Measurements from ENCODE around the gene CAMSAP2.
"Not testable (repeated sequence)": the region's sequence is repeated elsewhere in the genome, so short reads cannot be mapped to it uniquely, and the experiment has no call there.

The CAMSAP2 gene

DNA sequence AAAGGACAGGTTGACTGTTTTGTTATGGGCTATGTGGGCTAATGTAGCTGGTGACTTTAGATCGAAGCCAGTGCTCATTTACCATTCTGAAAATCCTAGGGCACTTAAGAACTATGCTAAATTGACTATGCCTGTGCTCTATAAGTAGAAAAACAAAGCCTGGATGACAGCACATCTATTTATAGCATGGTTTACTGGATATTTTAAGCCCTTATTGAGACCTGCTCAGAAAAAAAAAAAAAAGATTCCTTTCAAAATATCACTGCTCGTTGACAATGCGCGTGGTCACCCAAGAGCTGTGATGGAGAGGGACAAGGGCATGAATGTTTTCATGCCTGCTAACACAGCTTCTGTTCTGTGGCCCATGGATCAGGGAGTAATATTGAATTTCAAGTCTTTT is 48.1 kb downstream of the CAMSAP2 start:
- no peak for FAIRE-seq

DNA sequence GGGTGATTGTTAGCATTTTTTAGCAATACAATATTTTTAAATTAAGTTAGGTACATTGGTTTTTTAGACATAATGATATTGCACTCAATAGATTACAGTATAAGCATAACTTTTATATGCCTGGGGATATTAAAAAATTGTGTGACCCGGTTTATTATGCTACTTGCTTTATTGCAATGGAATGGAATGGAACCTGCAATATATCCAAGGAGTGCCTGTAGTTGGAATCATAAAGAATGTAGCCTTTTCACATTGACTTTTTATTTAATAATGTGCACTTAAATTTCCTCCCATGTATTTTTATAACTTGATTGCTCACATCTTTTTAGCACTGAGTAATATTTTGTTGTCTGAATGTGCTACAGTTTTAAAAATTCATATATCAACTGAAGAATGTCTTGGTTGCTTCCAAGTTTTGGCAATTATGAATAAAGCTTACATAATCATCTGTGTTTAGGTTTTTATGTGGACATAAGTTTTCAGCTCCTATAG is 49.2 kb downstream of the CAMSAP2 start:
- no peak for FAIRE-seq

DNA sequence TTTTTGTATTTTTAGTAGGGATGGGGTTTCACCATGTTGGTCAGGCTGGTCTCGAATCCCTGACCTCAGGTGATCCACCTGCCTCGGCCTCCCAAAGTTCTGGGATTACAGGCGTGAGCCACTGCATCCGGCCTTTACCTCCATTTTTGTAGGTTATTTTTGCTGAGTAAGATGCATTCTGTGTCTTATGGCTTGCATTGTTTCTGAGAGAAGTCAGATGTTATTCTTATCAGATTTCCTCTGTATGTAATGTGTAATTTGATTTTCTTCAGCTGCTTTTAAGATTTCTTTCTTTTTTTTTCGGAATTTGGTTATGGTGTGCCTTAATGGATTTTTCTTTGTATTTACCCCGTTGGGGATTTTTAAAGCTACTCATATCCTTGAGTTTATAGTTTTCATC is 52.3 kb downstream of the CAMSAP2 start:
- not testable (repeated sequence) for FAIRE-seq

DNA sequence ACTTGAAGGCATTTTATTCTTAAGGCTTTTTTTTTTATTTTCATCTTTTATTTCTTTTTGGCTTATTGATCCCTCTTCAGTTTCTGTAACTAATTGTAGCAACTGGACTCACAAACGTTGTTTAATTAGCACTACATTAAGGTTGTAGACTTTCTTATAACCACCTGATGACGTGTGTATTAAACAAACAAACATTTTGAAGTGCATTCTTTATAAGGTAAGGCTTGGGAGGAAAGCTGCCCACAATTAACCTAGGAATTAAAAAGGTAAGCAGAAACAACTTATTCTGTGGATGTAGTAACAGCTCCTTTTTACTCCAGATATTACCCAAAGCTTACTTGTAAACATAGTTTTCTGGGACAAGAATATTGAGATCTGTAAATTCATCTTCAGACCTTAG is 55.0 kb downstream of the CAMSAP2 start:
- FAIRE-seq, result no peak

DNA sequence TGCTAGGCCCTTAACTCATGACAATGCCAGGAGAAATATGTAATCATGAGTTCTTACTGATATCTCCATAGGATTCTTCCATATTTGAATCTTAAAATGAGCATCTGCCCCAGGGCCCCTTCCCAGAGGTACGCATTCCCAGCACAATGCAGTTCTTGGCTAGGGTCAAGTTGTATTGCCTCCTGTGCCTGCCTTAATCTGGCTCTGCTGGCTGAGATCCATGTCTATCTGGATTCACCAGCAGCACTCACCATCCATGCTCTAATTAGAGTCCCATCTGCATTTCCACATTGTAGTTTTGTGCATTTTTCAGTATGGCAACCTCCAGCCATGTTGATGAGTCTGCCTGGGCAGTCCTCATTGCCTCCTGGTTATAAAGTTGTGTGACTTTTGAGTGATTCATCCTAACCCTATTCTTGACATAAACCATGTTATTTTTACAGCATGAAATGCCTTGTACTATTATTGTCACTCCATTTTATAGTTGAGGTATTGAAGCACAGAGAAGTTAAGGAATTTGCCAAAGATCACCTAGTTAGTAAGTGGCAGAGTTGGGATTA is 55.9 kb downstream of the CAMSAP2 start:
- FAIRE-seq, result no peak

DNA sequence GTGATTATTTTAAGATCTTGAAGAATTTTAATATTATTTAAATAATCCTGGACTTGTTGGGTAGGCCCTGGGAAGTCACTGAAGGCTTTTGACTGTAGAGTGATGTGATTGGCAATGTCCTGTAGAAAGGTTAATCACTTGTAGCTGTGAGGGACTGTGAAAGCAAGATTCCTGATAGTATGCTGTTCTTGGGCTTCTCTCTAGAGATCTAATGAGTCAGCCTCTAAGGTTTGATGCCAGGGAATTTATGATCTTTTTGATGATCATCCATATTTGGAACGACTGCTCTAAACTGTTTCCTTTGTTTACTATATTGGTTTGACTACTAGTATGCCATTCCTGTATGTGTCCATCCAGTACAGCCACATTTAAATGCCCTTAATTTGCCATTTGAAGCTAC is 56.5 kb downstream of the CAMSAP2 start:
- FAIRE-seq, result no peak

DNA sequence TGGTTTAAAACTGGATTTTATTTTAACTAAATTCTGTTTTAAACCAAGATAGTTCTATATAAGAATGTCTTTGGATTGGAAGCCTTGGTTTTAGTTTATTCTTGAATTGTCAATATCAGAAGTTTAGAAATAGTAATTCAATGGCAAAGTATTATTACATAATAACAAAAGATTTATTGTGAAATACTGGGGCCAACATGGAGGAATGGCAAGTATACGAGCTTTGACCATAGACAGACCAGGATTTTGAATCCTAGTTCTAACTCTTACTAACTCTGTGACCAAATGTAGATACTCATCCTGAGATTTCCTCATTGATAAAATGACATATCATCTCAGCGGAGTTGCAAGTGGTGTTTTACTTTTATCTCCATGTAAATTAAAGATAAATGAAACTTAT is 63.3 kb downstream of the CAMSAP2 start:
- no peak for FAIRE-seq

DNA sequence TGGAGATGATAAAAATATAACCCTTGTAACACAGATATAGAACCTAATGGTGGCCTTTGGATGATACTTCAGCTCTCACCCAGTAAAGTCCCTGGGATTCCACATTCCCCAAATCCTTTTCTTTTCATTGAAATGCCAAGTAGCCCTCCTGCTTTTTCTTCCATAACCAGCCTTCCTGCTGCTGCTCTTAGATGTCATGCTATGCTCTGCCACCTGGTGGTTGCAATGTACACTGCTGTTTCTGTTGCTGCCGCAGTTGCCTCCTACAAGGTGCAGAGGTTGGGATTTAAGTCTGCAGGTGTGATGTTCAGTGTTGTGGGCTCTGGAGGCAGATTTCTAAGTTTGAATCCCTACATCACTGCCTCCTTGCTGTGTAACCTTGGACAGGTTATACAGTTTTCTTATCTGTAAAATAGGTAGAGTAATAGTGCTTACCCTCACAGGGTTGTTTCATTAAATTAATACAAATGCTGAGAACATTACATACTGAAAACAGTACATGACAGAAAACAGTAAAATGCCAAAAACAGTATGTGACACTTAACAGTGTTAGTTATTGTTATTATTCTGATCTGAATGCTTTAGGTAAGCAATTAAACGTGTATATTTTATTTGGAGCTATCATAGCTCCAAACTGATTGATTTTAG is 64.3 kb downstream of the CAMSAP2 start:
- no peak for FAIRE-seq

DNA sequence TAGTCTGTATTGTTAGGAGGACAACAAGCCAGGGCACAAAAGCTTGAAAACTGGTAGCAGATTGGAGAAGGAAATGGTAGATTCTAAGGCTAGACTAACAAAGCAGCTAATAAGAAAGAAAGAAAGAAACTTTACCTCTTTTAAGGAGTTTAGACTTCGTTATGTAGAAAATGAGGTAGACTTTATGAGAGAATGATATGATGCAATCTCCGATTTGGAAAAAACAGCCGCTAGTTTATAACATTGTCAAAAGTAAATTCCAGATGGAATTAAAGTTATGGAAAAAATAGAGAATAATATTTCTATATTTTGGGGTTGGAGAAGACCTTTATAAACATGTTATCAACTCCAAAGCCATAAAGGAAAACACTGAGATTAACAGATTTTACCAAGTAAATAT is 67.0 kb downstream of the CAMSAP2 start:
- no peak for FAIRE-seq

DNA sequence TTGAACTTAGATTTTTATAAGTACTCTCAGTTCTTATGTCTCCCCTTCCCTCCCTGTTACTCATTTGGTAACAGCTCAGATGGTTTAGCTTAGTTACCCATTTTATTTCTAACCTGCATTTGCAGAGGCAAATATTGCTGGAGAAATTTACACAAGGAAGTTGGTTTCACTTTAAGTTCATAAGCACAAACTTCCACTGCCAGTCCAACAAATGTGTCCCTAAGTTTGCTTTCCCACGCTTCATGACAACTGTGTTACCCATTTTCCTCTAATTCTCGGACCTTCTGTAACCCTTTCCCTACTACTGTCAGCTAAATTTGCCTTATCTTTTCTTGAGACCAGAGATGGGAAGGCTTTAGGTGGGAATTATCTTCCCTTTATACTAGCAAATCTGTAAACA is 70.2 kb downstream of the CAMSAP2 start:
- FAIRE-seq, result no peak

DNA sequence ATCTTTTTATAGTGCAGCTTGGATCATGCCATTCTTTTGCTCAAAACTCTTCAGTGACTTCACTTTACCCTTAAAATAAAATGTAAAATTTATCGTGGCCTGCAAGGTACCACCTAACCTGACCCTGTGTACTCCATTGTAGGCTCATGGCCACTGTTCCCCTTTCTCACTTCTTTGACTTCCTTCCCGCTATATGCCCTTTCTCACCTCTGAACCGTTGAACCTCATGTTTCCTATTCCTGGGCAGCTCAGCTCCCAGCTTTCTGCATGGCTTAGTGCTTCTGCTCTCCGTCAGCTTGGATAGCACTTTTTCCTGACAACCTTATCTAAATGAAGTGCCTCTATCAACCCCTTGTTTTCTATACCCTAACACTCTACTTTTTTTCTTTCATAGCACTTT is 73.0 kb downstream of the CAMSAP2 start:
- FAIRE-seq, result no peak

DNA sequence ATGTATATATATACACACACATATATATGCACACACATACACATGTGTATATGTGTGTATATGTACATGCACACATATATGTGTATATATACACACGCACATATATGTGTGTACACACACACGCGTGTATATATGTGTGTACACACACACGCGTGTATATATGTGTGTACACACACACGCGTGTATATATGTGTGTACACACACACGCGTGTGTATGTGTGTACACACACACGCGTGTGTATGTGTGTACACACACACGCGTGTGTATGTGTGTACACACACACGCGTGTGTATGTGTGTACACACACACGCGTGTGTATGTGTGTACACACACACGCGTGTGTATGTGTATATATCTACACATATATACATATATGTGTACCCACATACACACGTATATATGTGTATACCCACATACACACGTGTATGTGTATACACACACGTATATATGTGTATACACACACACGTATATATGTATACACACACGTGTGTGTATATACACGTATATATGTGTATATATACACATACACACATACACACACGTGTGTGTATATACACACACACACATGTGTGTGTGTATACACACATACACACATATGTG is 78.0 kb downstream of the CAMSAP2 start:
- not testable (repeated sequence) for FAIRE-seq

DNA sequence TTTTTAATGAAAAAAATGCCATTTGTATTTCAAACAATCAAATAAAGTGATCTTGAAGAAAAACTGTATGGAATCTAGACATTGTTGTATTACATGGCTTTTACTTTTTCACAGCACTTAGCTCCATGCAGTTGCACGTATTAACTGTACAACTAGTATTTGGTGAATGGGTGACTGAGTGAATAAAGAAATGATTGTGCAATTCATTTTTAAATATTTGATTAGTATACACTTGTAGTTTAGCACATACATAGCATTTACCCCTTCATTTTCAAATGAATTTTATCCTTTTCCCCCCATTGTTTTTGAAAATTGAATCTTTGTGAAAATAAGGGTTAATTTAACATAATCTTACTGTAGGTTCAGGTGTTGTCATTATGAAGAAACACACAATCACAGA is 79.6 kb downstream of the CAMSAP2 start:
- FAIRE-seq, result no peak

DNA sequence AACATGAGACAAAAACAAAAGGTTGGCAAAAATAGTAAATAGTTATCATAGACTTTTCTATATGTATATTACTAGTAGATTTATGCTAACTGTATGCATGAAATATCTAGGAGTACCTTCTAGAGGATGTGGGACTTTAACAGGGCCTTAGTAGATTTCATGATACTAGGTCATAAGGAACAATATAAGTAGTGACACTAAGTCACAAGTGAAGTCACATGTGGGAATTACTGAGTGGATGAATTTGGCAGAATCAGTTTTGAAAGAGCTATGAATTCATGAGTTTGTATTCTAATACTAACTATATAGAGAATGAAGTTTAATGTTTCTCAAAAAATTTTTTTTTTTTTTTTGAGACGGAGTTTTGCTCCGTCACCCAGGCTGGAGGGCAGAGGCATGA is 81.0 kb downstream of the CAMSAP2 start:
- no peak for FAIRE-seq

DNA sequence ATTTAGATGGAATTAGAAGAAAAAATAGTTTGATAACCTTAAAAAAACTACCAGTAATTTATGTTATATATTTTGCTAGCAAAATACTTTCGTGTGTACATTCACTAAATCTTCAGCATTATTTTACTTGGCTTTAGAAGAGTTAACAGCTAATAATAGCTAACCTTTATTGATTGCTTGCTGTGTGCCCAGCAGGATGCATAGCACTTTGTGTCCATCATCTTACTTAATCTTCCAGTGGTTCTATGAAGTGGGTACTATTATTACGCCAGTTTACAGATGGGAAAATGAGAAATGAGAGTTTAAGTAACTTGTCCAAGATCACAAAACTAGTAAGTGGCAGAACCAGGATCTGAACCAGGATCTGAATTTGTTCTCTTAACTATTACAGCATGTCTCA is 92.4 kb downstream of the CAMSAP2 start:
- FAIRE-seq, result no peak

DNA sequence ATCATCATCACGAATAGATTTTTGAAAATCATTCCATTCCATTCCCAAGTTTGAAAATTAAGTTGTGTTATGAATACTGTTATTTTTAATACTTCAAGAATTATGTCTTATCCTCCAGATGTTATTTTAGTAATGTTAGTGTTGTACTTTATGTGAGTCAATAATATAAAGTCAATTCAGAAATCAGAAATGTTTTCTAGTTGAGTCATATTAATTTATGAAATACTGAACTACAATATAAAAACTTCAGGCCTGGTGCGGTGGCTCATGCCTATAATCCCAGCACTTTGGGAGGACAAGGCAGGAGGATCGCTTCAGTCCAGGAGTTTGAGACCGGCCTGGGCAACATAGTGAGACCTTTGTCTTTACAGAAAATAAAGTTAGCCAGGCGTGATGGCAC is 95.7 kb downstream of the CAMSAP2 start:
- FAIRE-seq, result no peak

DNA sequence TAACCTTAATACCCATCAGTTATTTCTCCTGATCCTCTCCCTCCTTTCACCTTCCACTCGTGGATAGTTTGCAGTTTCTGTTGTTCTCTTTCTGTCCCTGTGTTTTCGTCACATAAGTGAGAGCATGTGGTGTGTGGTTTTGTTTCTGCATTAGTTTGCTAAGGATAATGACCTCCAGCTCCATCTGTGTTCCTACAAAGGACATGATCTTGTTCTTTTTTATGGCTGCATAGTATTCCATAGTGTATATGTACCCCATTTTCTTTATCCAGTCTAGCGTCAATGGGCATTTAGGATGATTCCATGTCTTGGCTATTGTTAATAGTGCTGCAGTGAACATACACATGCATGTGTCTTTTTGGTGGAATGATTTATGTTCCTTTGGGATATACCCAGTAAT is 97.5 kb downstream of the CAMSAP2 start:
- no peak for FAIRE-seq

DNA sequence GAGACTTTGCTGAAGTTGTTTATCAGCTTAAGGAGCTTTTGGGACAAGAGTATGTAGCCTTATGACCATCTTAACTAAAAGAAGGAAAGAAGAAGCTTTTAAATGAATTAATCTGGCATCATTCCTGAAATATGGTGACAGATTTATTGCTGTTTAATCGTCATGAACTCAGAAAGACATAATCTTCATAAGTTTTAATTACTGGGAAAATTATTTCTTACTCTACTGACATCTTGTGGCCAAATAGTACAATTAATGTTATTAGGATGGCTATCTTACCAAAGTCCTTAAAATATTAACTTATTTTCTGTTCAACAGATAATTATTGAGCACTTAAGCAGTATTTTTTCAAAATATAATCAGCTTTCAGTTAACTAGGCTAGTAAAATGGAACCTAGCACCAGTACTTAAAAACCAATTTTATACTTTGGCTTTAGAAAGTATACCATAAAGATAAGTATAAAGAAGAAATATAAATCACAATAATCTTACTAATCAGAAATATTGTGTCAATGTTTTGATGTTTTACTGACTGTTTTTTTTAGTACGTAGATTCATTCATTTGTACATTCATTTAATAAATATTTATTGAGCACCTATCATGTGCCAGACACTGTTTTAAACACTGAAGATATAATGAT is 99.4 kb downstream of the CAMSAP2 start:
- FAIRE-seq, result peak; percentile 97

DNA sequence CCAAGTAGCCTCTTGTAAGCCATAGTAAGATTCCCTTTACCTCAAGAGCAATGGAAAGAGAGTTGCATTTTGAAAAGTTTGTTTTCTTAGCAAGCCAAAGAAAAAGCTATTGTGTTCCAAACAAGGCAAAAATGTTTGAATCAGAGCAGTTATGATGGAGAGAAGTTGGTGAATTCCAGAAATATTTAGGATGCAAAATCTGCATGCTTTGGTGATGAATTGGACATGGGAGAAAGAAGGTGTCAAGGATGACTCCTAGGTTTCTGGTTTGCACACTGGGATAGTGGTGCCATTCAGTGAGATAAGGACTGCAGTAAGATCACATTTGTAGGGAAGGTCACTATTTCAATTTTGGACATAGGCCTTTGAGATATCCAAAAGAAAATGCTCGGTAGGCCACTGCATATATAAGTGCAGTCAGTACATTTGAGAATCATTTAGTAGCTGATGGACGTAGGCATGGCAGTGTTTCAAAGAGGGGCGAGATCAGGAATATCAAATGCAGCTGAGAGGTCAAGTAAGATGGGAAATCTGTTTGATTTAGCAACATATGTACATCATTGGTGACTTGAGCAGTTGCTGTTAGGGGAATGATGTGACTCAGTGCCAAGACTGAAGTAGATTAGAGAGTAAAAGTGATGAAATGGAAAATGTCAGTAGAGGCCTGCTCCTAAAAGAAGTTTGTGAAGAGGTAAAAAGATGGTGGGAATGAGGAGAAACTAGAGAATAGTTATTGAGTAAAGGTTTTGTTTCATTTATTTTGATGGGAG is 100.2 kb downstream of the CAMSAP2 start:
- no peak for FAIRE-seq

DNA sequence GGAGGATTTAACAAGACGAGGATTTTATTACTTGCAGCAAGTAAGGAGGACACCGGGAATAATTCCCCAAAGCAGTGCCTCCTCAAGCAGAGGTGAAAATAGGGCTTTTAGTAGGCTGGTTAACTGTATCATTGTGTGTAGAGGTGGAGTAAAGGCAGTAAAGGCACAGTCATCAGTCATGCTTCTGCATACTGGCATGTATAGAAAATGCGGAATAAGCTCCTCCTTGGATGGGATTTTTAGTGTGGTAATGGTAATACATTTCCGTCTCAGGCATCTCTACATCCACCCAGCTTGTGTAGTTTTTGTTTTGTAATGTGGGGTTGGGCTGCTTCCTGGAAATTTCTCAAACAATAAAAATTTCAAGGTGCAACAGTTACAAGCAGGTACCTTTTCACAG is 106.7 kb downstream of the CAMSAP2 start:
- FAIRE-seq, result no peak

DNA sequence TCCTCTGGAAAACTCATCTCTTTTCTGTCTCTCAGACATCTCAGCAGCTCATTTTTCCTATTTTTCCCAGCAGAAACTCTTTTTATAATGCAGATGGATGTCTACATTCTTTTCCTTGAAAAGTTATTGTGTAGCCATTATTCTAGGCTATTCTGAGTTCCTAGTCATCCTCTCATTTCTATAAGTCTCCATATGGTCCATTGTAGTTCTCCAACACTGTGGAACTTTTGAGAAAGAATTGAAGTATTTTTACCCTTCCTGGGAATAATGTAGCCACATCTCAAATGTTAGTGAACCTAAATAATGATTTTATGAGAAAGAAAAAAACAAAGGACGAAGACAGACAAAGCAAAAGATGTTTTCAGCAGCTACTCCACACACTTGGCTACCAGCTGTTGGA is 107.7 kb downstream of the CAMSAP2 start:
- FAIRE-seq, result no peak

DNA sequence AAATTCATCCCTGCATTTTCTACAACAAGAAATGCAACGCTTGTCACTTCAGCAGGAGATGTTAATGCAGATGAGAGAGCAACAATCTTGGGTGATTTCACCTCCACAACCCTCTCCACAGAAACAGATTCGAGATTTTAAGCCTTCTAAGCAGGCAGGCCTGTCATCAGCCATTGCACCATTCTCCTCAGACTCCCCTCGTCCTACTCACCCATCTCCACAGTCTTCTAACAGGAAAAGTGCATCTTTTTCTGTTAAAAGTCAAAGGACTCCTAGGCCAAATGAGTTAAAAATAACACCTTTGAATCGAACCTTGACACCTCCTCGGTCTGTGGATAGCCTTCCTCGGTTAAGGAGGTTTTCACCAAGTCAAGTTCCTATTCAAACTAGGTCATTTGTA is 110.7 kb downstream of the CAMSAP2 start:
- FAIRE-seq, result no peak

DNA sequence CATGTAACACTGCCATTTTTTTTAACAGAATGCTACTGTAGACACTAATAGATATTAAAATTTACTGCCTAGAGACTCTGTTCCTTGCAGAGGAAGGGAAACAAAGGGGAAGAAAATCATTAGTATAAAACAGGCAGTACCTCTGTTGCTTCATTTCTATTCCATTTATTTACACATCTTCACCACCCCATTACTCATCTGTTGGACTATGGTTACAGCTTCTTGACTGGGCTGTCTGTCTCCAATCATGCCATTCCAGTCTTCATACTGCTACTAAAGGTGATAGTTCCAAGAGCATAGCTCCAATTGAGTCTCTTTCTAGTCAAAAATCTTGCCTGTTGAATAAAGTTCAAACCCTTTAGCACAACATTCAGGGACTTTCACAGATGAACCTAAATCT is 111.9 kb downstream of the CAMSAP2 start:
- FAIRE-seq, result no peak
